Measurements from ENCODE around the gene GKAP1.
"Not testable (repeated sequence)": the region's sequence is repeated elsewhere in the genome, so short reads cannot be mapped to it uniquely, and the experiment has no call there.

GKAP1 gene

GRCh38 chr9:83765376-83765775, 52.2 kb downstream of the GKAP1 start:
- TF ChIP-seq, protein P1, sequence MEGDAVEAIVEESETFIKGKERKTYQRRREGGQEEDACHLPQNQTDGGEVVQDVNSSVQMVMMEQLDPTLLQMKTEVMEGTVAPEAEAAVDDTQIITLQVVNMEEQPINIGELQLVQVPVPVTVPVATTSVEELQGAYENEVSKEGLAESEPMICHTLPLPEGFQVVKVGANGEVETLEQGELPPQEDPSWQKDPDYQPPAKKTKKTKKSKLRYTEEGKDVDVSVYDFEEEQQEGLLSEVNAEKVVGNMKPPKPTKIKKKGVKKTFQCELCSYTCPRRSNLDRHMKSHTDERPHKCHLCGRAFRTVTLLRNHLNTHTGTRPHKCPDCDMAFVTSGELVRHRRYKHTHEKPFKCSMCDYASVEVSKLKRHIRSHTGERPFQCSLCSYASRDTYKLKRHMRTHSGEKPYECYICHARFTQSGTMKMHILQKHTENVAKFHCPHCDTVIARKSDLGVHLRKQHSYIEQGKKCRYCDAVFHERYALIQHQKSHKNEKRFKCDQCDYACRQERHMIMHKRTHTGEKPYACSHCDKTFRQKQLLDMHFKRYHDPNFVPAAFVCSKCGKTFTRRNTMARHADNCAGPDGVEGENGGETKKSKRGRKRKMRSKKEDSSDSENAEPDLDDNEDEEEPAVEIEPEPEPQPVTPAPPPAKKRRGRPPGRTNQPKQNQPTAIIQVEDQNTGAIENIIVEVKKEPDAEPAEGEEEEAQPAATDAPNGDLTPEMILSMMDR (IDR thresholded peaks at IDR 0.05; ENCODE audit: insufficient read depth, low read length, missing control alignments): no peak
- no peak for DNase-seq (ENCODE audit: low read depth, low spot score)
- H3K4me3 ChIP-seq (ENCODE audit: low read depth, low read length): no peak overlapping the region
- POLR2A ChIA-PET: no interaction called here
- CTCF ChIA-PET: no interaction called here

DNA sequence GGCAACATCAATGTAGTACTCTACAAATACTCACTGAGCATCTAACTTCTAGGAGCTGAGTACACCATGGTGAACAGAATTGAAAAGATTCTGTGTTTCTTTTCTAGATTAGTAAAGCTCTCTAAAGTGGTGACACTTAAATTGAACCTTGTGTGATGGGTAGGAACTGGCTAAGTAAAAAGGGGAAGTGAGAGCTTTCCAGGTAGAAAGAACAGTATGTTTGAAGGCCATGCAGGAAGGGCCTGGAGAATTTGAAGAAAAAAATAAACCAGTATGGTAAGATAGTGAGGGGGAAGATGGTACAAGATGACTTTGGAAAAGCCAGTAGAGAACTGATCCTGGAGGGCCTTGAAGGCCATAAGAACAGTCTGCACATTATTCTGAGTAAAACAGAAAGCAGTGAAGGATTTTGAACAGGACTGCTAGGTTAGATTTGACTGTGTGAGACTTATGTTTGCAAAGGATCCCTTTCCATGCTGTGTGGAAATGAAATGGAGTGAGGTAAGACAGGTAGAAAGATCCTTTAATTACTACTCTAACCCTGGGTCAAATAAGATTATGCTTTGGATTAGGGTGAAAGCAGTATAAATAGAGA, 63.1 kb downstream of the GKAP1 start:
- no peak for DNase-seq (ENCODE audit: low read depth, low spot score)

DNA sequence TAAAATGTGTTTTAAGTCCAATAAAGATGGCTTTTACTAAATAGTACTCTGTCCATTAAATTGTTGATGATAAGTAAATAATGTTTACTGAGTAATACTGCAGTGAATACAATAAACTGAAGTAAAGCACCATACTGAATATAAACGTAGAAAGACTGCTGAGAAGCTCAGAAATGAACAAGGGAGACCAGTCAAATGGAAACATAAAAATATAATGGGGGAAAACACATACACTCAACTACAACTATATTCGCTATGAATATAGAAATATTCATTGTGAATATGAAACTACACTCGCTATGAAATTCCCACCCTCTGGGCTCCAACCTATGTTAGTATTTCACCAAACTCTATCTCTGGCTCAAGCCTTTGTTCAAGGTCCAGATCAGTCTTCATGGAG, 67.9 kb downstream of the GKAP1 start:
- CTCF ChIA-PET: no interaction called here
- no peak for DNase-seq (ENCODE audit: low read depth, low spot score)
- POLR2A ChIA-PET: no interaction called here
- TF ChIP-seq, protein P1 (IDR thresholded peaks at IDR 0.05; ENCODE audit: insufficient read depth, low read length, missing control alignments): no peak
- no peak overlapping the region for H3K4me3 ChIP-seq (ENCODE audit: low read depth, low read length)

More for the DNA sequence above, 63.1 kb downstream of the GKAP1 start:
- TF ChIP-seq, protein P1 (IDR thresholded peaks at IDR 0.05; ENCODE audit: insufficient read depth, low read length, missing control alignments): no peak
- no peak overlapping the region for H3K4me3 ChIP-seq (ENCODE audit: low read depth, low read length)
- CTCF ChIA-PET: no interaction called here
- POLR2A ChIA-PET: no interaction called here

GRCh38 chr9:83744206-83744605, 73.4 kb downstream of the GKAP1 start:
- no peak for DNase-seq (ENCODE audit: low read depth, low spot score)
- H3K4me3 ChIP-seq (ENCODE audit: low read depth, low read length): no peak overlapping the region
- ChIA-PET POLR2A (no interaction called here), CTCF (no interaction called here)
- TF ChIP-seq, protein P1 (IDR thresholded peaks at IDR 0.05; ENCODE audit: insufficient read depth, low read length, missing control alignments): no peak

DNA sequence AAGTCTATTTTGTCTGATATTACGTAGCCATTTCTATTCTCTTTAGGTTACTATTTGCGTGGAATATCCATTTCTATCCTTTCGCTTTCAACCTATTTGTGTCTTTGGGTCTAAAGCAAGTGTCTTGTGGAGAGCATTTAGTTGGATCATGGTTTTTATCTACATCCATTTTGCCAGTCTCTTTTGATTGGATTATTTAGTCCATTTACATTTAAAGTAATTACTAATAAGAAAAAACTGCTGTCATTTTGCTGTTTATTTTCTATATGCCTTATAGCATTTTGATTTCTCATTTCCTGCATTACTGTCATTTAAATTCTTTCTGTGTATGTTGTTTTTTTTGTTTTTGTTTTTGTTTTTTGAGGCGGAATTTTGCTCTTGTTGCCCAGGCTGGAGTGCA, 83.8 kb downstream of the GKAP1 start:
- CTCF ChIA-PET: no interaction called here
- POLR2A ChIA-PET: no interaction called here
- no peak overlapping the region for H3K4me3 ChIP-seq (ENCODE audit: low read depth, low read length)

DNA sequence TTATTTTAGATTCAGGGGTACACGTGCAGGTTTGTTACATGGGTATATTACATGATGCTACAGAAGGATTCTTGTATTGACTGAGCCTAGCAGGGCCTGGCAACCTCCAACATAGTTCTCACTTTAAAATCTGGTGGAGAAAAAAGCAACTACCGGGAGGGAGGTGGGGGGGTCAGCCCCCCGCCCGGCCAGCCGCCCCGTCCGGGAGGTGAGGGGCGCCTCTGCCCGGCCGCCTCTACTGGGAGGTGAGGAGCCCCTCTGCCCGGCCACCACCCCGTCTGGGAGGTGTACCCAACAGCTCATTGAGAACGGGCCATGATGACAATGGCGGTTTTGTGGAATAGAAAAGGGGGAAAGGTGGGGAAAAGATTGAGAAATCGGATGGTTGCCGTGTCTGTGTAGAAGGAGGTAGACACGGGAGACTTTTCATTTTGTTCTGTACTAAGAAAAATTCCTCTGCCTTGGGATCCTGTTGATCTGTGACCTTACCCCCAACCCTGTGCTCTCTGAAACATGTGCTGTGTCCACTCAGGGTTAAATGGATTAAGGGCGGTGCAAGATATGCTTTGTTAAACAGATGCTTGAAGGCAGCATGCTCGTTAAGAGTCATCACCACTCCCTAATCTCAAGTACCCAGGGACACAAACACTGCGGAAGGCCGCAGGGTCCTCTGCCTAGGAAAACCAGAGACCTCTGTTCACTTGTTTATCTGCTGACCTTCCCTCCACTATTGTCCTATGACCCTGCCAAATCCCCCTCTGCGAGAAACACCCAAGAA, 88.8 kb downstream of the GKAP1 start:
- DNase-seq (ENCODE audit: low read depth, low spot score); POLR2A ChIA-PET; H3K4me3 ChIP-seq (ENCODE audit: low read depth, low read length); CTCF ChIA-PET: not testable (repeated sequence)

More for the DNA sequence above, 83.8 kb downstream of the GKAP1 start:
- no peak for DNase-seq (ENCODE audit: low read depth, low spot score)
- TF ChIP-seq, protein P1 (IDR thresholded peaks at IDR 0.05; ENCODE audit: insufficient read depth, low read length, missing control alignments): no peak

DNA sequence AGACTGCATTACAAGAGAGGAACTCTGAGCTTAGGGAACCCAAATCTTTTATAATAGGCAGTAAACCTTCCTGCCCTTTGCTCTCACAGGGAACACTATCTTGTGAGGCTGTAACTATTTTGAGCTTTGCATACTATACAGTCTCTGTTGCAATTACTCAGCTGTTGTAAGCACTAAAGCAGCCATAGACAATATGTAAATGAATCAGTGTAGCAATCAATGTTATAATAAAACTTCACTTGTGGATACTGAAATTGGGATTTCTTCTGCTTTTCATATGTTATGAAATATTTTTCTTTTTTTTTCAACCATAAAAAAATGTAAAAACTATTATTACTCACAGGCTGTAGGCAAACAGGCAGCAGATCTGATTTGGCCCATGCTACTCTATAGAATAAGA, 93.1 kb downstream of the GKAP1 start:
- TF ChIP-seq, protein P1 (IDR thresholded peaks at IDR 0.05; ENCODE audit: insufficient read depth, low read length, missing control alignments): no peak
- ChIA-PET CTCF (no interaction called here), POLR2A (no interaction called here)

More for the DNA sequence above, 93.1 kb downstream of the GKAP1 start:
- no peak overlapping the region for H3K4me3 ChIP-seq (ENCODE audit: low read depth, low read length)
- no peak for DNase-seq (ENCODE audit: low read depth, low spot score)

Measured in AG04449 (cell line).